GM23338 (cell line): ENCODE data around the gene DUSP3. TPM values are rescaled to one million over a fixed set of nuclear protein-coding genes. Genes with fewer than 3 reads are reported as not detected.

ENCODE experiments used
- ATAC-seq: fragments of 200-7000 bp; cut with Tn5 transposase; 3 replicates; pipeline ENCODE4 v1.9.1; 2020
- DNase-seq: peaks from one replicate; pipeline ENCODE4 v3.0.0-alpha.2; 2015; ENCODE audit warnings: low spot score
- H2AFZ ChIP-seq: fragments of 200-600 bp; sonication (generic); 2 replicates; pipeline ENCODE4 v1.8.0; 2016; ENCODE audit warnings: antibody characterized with exemption, mild to moderate bottlenecking, moderate library complexity
- H3F3A ChIP-seq: fragments of 200-600 bp; sonication (generic); replicated peaks from 2 replicates; pipeline ENCODE4 v1.8.0; 2017; ENCODE audit warnings: antibody characterized with exemption, mixed run types, low read depth
- H3K27ac ChIP-seq: fragments of 200-600 bp; sonication (generic); 2 replicates; pipeline ENCODE4 v1.6.1; 2016; ENCODE audit warnings: low read depth
- H3K27me3 ChIP-seq: fragments of 200-600 bp; sonication (generic); 2 replicates; pipeline ENCODE4 v1.8.0; 2016; ENCODE audit warnings: mild to moderate bottlenecking, mixed run types, moderate library complexity; ENCODE audit not compliant: insufficient read depth
- H3K36me3 ChIP-seq: fragments of 200-600 bp; sonication (generic); 2 replicates; pipeline ENCODE4 v1.8.0; 2016; ENCODE audit warnings: mild to moderate bottlenecking; ENCODE audit not compliant: insufficient read depth
- H3K4me1 ChIP-seq: fragments of 200-600 bp; sonication (generic); 2 replicates; pipeline ENCODE4 v1.8.0; 2016; ENCODE audit warnings: mild to moderate bottlenecking, moderate library complexity; ENCODE audit not compliant: insufficient read depth
- H3K4me2 ChIP-seq: fragments of 200-600 bp; sonication (generic); 2 replicates; pipeline ENCODE4 v1.7.1; 2017; ENCODE audit warnings: mixed run types
- H3K4me3 ChIP-seq: fragments of 200-600 bp; sonication (generic); 2 replicates; pipeline ENCODE4 v1.6.1; 2016; ENCODE audit warnings: mixed run types
- H3K79me2 ChIP-seq: fragments of 200-600 bp; sonication (generic); replicated peaks from 2 replicates; pipeline ENCODE4 v1.8.0; 2017; ENCODE audit warnings: mild to moderate bottlenecking; ENCODE audit not compliant: insufficient read depth
- H3K9me2 ChIP-seq: fragments of 200-600 bp; sonication (generic); 2 replicates; pipeline ENCODE4 v1.8.0; 2017; ENCODE audit not compliant: insufficient read depth
- H4K20me1 ChIP-seq: fragments of 200-600 bp; sonication (generic); replicated peaks from 2 replicates; pipeline ENCODE4 v1.8.0; 2017; ENCODE audit warnings: mild to moderate bottlenecking; ENCODE audit not compliant: insufficient read depth
- H3K27ac Mint-ChIP-seq: 2 replicates; pipeline ENCODE4 v1.8.0; 2020; ENCODE audit warnings: inconsistent platforms, mild to moderate bottlenecking, moderate library complexity, mixed read lengths
- H3K27me3 Mint-ChIP-seq: 3 replicates; pipeline ENCODE4 v1.8.0; 2022; ENCODE audit warnings: low read depth, mild to moderate bottlenecking, moderate library complexity, mixed read lengths, inconsistent platforms; ENCODE audit not compliant: insufficient read depth, poor library complexity
- H3K36me3 Mint-ChIP-seq: 3 replicates; pipeline ENCODE4 v1.8.0; 2021; ENCODE audit warnings: low read depth, mild to moderate bottlenecking, inconsistent platforms, moderate library complexity, mixed read lengths
- H3K4me1 Mint-ChIP-seq: 3 replicates; pipeline ENCODE4 v1.8.0; 2020; ENCODE audit warnings: mild to moderate bottlenecking, inconsistent platforms, mixed read lengths
- H3K4me3 Mint-ChIP-seq: 3 replicates; pipeline ENCODE4 v1.8.0; 2021; ENCODE audit warnings: moderate library complexity, mild to moderate bottlenecking, inconsistent platforms, mixed read lengths
- H3K9me3 Mint-ChIP-seq: 3 replicates; pipeline ENCODE4 v1.8.0; 2020; ENCODE audit warnings: moderate library complexity, mild to moderate bottlenecking, inconsistent platforms, mixed read lengths
- CREB1 ChIP-seq: fragments of 250-450 bp; sonication (Bioruptor Pico); IDR thresholded peaks from 2 replicates; pipeline ENCODE4 v1.5.0; 2020; ENCODE audit warnings: low read depth, mild to moderate bottlenecking, moderate library complexity
- EZH2 ChIP-seq: fragments of 200-600 bp; sonication (generic); IDR thresholded peaks from one replicate; pipeline ENCODE4 v1.8.0; 2017; ENCODE audit warnings: antibody characterized with exemption, mild to moderate bottlenecking, low read depth; ENCODE audit not compliant: unreplicated experiment
- EZH2phosphoT487 ChIP-seq: fragments of 200-600 bp; sonication (generic); IDR thresholded peaks from one replicate; pipeline ENCODE4 v1.8.1; 2018; ENCODE audit warnings: antibody characterized with exemption; ENCODE audit not compliant: unreplicated experiment
- JUNB ChIP-seq: IDR thresholded peaks from one replicate; pipeline ENCODE4 v1.6.1; 2016; ENCODE audit warnings: antibody characterized with exemption; ENCODE audit not compliant: unreplicated experiment
- NANOG ChIP-seq: IDR thresholded peaks from 2 replicates; pipeline ENCODE4 v1.6.1; 2016; ENCODE audit warnings: antibody characterized with exemption, borderline replicate concordance
- POLR2AphosphoS5 ChIP-seq: IDR thresholded peaks from 2 replicates; pipeline ENCODE4 v1.6.1; 2016; ENCODE audit warnings: antibody characterized with exemption, low read depth
- STAT1 ChIP-seq: IDR thresholded peaks from one replicate; pipeline ENCODE4 v1.6.1; 2016; ENCODE audit warnings: antibody characterized with exemption; ENCODE audit not compliant: unreplicated experiment
- ZNF114 ChIP-seq: fragments of 250-450 bp; sonication (Bioruptor Pico); IDR thresholded peaks from 2 replicates; pipeline ENCODE4 v1.5.0; 2020; ENCODE audit warnings: mild to moderate bottlenecking, moderate library complexity
- ZNF331 ChIP-seq: fragments of 250-450 bp; sonication (Bioruptor Pico); IDR thresholded peaks from 2 replicates; pipeline ENCODE4 v1.5.0; 2020; ENCODE audit warnings: low read depth, mild to moderate bottlenecking, moderate library complexity
- polyA plus RNA-seq: library from polyadenylated mRNA; unstranded; fragments of >200 nt; fragmentation: Nextera tagmentation; extraction: Ambion mirVana; gene quantifications from 2 replicates; pipeline ENCODE4 v1.2.1, GENCODE V29; 2016
- total RNA-seq: library from RNA; depleted of rRNA; stranded (reverse); fragments of >200 nt; shearing (Covaris generic); gene quantifications from 2 replicates; pipeline ENCODE4 v1.2.3, GENCODE V29; 2014
- TF ChIP-seq, protein P1 (sequence below): IDR thresholded peaks from one replicate; pipeline ENCODE4 v1.6.1; 2018; ENCODE audit warnings: antibody characterized with exemption; ENCODE audit not compliant: unreplicated experiment
- TF ChIP-seq, protein P2 (sequence below): IDR thresholded peaks from 2 replicates; pipeline ENCODE4 v1.6.1; 2016; ENCODE audit warnings: antibody characterized with exemption
- TF ChIP-seq, protein P3 (sequence below): fragments of 250-450 bp; sonication (Bioruptor Pico); IDR thresholded peaks from 2 replicates; pipeline ENCODE4 v1.5.0; 2020; ENCODE audit warnings: mild to moderate bottlenecking, moderate library complexity
- TF ChIP-seq, protein P4 (sequence below), 2 experiments: fragments of 200-600 bp in 1 of 2; sonication (generic) in 1 of 2; conservative IDR thresholded peaks; 2 replicates each; pipeline versions ENCODE4 v1.5.1 to v1.6.1; 2016 to 2017; ENCODE audit warnings: antibody characterized with exemption in 2 of 2, low read depth in 2 of 2, mild to moderate bottlenecking in 2 of 2, moderate library complexity in 1 of 2

The DUSP3 gene
- total and polyA plus RNA-seq, 2 experiments from 2014 or later = 14.7 to 22.1 TPM

DNA sequence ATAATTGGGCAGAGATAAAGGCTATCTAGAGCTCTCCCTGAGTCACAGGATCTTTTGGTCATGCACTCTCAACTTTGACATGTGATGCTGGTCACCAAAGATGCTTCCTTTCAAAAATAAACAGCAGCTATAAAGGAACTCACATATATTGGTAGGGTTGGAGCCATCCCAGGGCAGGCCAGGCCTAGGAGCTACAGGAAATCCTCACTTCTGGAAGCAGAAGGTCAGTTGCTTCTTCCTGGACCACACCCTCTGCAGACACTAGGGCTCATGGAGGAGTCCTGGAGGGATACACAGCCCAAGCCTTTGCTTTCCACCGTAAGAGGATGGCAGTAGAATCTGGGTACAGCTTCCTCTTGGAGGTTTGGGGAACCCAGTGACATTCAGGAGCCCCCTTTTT, 44.8 kb downstream of the DUSP3 start:
- no peak overlapping the region for H3K4me2 ChIP-seq
- peaks cover 4% of the 10 kb centered on the region for H3K27me3 Mint-ChIP-seq
- no peaks in the 10 kb centered on the region for H3F3A ChIP-seq
- H3K79me2 ChIP-seq = no peaks in the 10 kb centered on the region
- no peak for ATAC-seq
- H2AFZ ChIP-seq = no peak overlapping the region
- H3K9me2 ChIP-seq = no peaks in the 10 kb centered on the region
- no peak for DNase-seq
- no peaks in the 10 kb centered on the region for H4K20me1 ChIP-seq
- peaks cover 13% of the 10 kb centered on the region; the same call in 1 of the 2 replicates for H3K4me1 ChIP-seq
- no peaks in the 10 kb centered on the region for H3K27me3 ChIP-seq
- no peak overlapping the region for H3K4me3 Mint-ChIP-seq
- peaks cover 13% of the 10 kb centered on the region; the same call in 2 of the 3 replicates for H3K36me3 Mint-ChIP-seq
- H3K4me1 Mint-ChIP-seq = peaks cover 13% of the 10 kb centered on the region; the same call in 2 of the 3 replicates
- TF ChIP-seq ZNF331 (no peak), STAT1 (no peak), EZH2phosphoT487 (no peak), EZH2 (no peak), JUNB (no peak), ZNF114 (no peak), CREB1 (no peak), POLR2AphosphoS5 (no peak), NANOG (no peak)
- TF ChIP-seq, protein P1, sequence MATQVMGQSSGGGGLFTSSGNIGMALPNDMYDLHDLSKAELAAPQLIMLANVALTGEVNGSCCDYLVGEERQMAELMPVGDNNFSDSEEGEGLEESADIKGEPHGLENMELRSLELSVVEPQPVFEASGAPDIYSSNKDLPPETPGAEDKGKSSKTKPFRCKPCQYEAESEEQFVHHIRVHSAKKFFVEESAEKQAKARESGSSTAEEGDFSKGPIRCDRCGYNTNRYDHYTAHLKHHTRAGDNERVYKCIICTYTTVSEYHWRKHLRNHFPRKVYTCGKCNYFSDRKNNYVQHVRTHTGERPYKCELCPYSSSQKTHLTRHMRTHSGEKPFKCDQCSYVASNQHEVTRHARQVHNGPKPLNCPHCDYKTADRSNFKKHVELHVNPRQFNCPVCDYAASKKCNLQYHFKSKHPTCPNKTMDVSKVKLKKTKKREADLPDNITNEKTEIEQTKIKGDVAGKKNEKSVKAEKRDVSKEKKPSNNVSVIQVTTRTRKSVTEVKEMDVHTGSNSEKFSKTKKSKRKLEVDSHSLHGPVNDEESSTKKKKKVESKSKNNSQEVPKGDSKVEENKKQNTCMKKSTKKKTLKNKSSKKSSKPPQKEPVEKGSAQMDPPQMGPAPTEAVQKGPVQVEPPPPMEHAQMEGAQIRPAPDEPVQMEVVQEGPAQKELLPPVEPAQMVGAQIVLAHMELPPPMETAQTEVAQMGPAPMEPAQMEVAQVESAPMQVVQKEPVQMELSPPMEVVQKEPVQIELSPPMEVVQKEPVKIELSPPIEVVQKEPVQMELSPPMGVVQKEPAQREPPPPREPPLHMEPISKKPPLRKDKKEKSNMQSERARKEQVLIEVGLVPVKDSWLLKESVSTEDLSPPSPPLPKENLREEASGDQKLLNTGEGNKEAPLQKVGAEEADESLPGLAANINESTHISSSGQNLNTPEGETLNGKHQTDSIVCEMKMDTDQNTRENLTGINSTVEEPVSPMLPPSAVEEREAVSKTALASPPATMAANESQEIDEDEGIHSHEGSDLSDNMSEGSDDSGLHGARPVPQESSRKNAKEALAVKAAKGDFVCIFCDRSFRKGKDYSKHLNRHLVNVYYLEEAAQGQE = no peak
- TF ChIP-seq, protein P2, sequence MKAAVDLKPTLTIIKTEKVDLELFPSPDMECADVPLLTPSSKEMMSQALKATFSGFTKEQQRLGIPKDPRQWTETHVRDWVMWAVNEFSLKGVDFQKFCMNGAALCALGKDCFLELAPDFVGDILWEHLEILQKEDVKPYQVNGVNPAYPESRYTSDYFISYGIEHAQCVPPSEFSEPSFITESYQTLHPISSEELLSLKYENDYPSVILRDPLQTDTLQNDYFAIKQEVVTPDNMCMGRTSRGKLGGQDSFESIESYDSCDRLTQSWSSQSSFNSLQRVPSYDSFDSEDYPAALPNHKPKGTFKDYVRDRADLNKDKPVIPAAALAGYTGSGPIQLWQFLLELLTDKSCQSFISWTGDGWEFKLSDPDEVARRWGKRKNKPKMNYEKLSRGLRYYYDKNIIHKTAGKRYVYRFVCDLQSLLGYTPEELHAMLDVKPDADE = no peak
- TF ChIP-seq, protein P3, sequence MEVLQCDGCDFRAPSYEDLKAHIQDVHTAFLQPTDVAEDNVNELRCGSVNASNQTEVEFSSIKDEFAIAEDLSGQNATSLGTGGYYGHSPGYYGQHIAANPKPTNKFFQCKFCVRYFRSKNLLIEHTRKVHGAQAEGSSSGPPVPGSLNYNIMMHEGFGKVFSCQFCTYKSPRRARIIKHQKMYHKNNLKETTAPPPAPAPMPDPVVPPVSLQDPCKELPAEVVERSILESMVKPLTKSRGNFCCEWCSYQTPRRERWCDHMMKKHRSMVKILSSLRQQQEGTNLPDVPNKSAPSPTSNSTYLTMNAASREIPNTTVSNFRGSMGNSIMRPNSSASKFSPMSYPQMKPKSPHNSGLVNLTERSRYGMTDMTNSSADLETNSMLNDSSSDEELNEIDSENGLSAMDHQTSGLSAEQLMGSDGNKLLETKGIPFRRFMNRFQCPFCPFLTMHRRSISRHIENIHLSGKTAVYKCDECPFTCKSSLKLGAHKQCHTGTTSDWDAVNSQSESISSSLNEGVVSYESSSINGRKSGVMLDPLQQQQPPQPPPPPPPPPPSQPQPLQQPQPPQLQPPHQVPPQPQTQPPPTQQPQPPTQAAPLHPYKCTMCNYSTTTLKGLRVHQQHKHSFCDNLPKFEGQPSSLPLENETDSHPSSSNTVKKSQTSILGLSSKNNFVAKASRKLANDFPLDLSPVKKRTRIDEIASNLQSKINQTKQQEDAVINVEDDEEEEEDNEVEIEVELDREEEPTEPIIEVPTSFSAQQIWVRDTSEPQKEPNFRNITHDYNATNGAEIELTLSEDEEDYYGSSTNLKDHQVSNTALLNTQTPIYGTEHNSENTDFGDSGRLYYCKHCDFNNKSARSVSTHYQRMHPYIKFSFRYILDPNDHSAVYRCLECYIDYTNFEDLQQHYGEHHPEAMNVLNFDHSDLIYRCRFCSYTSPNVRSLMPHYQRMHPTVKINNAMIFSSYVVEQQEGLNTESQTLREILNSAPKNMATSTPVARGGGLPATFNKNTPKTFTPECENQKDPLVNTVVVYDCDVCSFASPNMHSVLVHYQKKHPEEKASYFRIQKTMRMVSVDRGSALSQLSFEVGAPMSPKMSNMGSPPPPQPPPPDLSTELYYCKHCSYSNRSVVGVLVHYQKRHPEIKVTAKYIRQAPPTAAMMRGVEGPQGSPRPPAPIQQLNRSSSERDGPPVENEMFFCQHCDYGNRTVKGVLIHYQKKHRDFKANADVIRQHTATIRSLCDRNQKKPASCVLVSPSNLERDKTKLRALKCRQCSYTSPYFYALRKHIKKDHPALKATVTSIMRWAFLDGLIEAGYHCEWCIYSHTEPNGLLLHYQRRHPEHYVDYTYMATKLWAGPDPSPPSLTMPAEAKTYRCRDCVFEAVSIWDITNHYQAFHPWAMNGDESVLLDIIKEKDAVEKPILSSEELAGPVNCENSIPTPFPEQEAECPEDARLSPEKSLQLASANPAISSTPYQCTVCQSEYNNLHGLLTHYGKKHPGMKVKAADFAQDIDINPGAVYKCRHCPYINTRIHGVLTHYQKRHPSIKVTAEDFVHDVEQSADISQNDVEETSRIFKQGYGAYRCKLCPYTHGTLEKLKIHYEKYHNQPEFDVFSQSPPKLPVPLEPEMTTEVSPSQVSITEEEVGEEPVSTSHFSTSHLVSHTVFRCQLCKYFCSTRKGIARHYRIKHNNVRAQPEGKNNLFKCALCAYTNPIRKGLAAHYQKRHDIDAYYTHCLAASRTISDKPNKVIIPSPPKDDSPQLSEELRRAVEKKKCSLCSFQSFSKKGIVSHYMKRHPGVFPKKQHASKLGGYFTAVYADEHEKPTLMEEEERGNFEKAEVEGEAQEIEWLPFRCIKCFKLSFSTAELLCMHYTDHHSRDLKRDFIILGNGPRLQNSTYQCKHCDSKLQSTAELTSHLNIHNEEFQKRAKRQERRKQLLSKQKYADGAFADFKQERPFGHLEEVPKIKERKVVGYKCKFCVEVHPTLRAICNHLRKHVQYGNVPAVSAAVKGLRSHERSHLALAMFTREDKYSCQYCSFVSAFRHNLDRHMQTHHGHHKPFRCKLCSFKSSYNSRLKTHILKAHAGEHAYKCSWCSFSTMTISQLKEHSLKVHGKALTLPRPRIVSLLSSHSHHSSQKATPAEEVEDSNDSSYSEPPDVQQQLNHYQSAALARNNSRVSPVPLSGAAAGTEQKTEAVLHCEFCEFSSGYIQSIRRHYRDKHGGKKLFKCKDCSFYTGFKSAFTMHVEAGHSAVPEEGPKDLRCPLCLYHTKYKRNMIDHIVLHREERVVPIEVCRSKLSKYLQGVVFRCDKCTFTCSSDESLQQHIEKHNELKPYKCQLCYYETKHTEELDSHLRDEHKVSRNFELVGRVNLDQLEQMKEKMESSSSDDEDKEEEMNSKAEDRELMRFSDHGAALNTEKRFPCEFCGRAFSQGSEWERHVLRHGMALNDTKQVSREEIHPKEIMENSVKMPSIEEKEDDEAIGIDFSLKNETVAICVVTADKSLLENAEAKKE = no peak
- TF ChIP-seq, protein P4, sequence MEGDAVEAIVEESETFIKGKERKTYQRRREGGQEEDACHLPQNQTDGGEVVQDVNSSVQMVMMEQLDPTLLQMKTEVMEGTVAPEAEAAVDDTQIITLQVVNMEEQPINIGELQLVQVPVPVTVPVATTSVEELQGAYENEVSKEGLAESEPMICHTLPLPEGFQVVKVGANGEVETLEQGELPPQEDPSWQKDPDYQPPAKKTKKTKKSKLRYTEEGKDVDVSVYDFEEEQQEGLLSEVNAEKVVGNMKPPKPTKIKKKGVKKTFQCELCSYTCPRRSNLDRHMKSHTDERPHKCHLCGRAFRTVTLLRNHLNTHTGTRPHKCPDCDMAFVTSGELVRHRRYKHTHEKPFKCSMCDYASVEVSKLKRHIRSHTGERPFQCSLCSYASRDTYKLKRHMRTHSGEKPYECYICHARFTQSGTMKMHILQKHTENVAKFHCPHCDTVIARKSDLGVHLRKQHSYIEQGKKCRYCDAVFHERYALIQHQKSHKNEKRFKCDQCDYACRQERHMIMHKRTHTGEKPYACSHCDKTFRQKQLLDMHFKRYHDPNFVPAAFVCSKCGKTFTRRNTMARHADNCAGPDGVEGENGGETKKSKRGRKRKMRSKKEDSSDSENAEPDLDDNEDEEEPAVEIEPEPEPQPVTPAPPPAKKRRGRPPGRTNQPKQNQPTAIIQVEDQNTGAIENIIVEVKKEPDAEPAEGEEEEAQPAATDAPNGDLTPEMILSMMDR (conservative IDR thresholded peaks at IDR 0.05; ENCODE audit: low read depth in 2 of 2) = no peak
- peaks cover 26% of the 10 kb centered on the region for H3K9me3 Mint-ChIP-seq
- no peak overlapping the region for H3K27ac Mint-ChIP-seq
- H3K36me3 ChIP-seq = no peaks in the 10 kb centered on the region
- H3K27ac ChIP-seq = no peak overlapping the region
- H3K4me3 ChIP-seq = no peak overlapping the region
